Measurements from ENCODE around the gene FMC1. TPM values are rescaled to one million over a fixed set of nuclear protein-coding genes. Genes with fewer than 3 reads are reported as not detected.

FMC1 gene
- polyA plus RNA-seq, 1 donor (not counting 4 experiments of a cell fraction or from before 2014, with no cell fraction given): 7.8 TPM

DNA sequence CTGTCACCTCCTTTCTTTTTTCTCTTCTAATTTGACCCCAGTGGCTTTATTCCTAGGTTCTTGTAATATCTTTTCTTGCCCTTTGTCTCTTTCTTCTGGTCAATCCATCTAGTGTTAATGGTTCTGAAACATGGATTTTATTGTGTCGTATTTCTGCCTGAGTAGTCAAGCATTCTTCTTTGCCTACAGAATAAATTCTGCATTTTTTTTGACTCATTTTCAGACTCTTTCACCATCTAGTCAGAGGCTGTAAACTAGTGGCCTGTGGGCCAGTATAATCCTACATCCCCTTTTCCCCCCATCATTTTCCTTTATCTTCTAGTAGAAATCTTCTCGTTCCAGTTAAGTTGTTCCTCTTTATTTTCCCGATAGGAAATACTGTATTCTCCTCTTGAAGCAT, 48.0 kb downstream of the FMC1 start:
- peaks cover 14 to 15% of the 10 kb centered on the region in 2 experiments for H3K36me3 ChIP-seq (ENCODE audit: control insufficient read depth in 2 of 2, extremely low read depth in 1 of 2, insufficient read depth in 2 of 2, low read length in 2 of 2)
- no peak for FAIRE-seq

DNA sequence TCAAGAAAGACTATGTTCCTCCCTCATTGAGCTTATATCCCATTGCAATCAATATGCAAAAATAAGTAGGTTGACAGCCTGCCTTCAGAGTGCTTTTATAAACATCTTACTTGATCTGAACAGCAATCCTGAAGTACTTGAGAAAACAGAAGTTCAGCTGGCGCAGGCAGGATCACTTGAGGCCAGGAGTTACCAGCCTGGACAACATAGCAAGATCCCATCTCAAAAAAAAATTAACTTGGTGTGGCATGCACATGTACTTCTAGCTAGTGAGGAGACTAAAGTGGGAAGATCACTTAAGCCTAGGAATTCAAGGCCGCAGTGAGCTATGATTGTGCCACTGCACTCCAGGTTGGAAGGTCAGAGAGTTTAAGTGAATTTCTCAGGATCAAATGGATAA, 48.6 kb downstream of the FMC1 start:
- DNase-seq (ENCODE audit: low read depth, low spot score) (no peak), FAIRE-seq (no peak)
- no peak overlapping the region for H3K4me2 ChIP-seq (ENCODE audit: control insufficient read depth, extremely low read depth, insufficient read depth, low read depth, low read length)
- peaks cover 14 to 15% of the 10 kb centered on the region in 2 experiments for H3K36me3 ChIP-seq (ENCODE audit: control insufficient read depth in 2 of 2, extremely low read depth in 1 of 2, insufficient read depth in 2 of 2, low read length in 2 of 2)
- TF ChIP-seq, protein P1, sequence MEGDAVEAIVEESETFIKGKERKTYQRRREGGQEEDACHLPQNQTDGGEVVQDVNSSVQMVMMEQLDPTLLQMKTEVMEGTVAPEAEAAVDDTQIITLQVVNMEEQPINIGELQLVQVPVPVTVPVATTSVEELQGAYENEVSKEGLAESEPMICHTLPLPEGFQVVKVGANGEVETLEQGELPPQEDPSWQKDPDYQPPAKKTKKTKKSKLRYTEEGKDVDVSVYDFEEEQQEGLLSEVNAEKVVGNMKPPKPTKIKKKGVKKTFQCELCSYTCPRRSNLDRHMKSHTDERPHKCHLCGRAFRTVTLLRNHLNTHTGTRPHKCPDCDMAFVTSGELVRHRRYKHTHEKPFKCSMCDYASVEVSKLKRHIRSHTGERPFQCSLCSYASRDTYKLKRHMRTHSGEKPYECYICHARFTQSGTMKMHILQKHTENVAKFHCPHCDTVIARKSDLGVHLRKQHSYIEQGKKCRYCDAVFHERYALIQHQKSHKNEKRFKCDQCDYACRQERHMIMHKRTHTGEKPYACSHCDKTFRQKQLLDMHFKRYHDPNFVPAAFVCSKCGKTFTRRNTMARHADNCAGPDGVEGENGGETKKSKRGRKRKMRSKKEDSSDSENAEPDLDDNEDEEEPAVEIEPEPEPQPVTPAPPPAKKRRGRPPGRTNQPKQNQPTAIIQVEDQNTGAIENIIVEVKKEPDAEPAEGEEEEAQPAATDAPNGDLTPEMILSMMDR (optimal IDR thresholded peaks at IDR 0.05 in 1 of 3, IDR thresholded peaks at IDR 0.05 in 1 of 3, conservative IDR thresholded peaks at IDR 0.05 in 1 of 3; ENCODE audit: extremely low read depth in 1 of 3, insufficient read depth in 2 of 3, low read length in 3 of 3): no peak
- TF ChIP-seq EZH2 (IDR thresholded peaks at IDR 0.05; ENCODE audit: low read length): no peak
- no peak overlapping the region for H2AFZ ChIP-seq (ENCODE audit: control insufficient read depth, low read length)
- H3K79me2 ChIP-seq (ENCODE audit: control insufficient read depth, insufficient read depth, low read length): peaks cover 72% of the 10 kb centered on the region
- H3K4me1 ChIP-seq (ENCODE audit: control insufficient read depth, extremely low read depth, insufficient read depth, low read length): no peaks in the 10 kb centered on the region
- H3K9me3 ChIP-seq (ENCODE audit: control insufficient read depth, low read depth, low read length): no peaks in the 10 kb centered on the region
- no peaks in the 10 kb centered on the region for H3K27me3 ChIP-seq (ENCODE audit: control insufficient read depth, extremely low read depth, insufficient read depth, low read length)
- no peak overlapping the region for H3K27ac ChIP-seq (ENCODE audit: control insufficient read depth, insufficient read depth, low read length)
- no peaks in the 10 kb centered on the region for H3K9me1 ChIP-seq (ENCODE audit: control insufficient read depth, extremely low read depth, insufficient read depth, low read length)
- H3K9ac ChIP-seq (ENCODE audit: control insufficient read depth, extremely low read depth, insufficient read depth, low read length): no peak overlapping the region
- dilution Hi-C loops (cut with MboI; ENCODE audit: extremely low pct_ligation_motif_present, low sequenced_read_pairs): no loop called here
- H3K4me3 ChIP-seq (ENCODE audit: control insufficient read depth in 2 of 3, extremely low read depth in 1 of 3, insufficient read depth in 2 of 3, low read depth in 1 of 3, low read length in 3 of 3): no peak overlapping the region
- H4K20me1 ChIP-seq (ENCODE audit: control insufficient read depth, extremely low read depth, insufficient read depth, low read length): no peaks in the 10 kb centered on the region

More for the DNA sequence above, 48.0 kb downstream of the FMC1 start:
- Histone ChIP-seq H3K27me3 (ENCODE audit: control insufficient read depth, extremely low read depth, insufficient read depth, low read length) (no peaks in the 10 kb centered on the region), H3K9me3 (ENCODE audit: control insufficient read depth, low read depth, low read length) (no peaks in the 10 kb centered on the region), H2AFZ (ENCODE audit: control insufficient read depth, low read length) (no peak overlapping the region), H3K4me2 (ENCODE audit: control insufficient read depth, extremely low read depth, insufficient read depth, low read depth, low read length) (no peak overlapping the region), H3K9me1 (ENCODE audit: control insufficient read depth, extremely low read depth, insufficient read depth, low read length) (no peaks in the 10 kb centered on the region), H3K4me1 (ENCODE audit: control insufficient read depth, extremely low read depth, insufficient read depth, low read length) (no peaks in the 10 kb centered on the region), H3K79me2 (ENCODE audit: control insufficient read depth, insufficient read depth, low read length) (peaks cover 70% of the 10 kb centered on the region), H3K9ac (ENCODE audit: control insufficient read depth, extremely low read depth, insufficient read depth, low read length) (no peak overlapping the region), H4K20me1 (ENCODE audit: control insufficient read depth, extremely low read depth, insufficient read depth, low read length) (no peaks in the 10 kb centered on the region), H3K4me3 (ENCODE audit: control insufficient read depth in 2 of 3, extremely low read depth in 1 of 3, insufficient read depth in 2 of 3, low read depth in 1 of 3, low read length in 3 of 3) (no peak overlapping the region), H3K27ac (ENCODE audit: control insufficient read depth, insufficient read depth, low read length) (no peak overlapping the region)
- dilution Hi-C loops (cut with MboI; ENCODE audit: extremely low pct_ligation_motif_present, low sequenced_read_pairs): no loop called here
- DNase-seq (ENCODE audit: low read depth, low spot score): no peak
- no peak for TF ChIP-seq EZH2 (IDR thresholded peaks at IDR 0.05; ENCODE audit: low read length)
- TF ChIP-seq, protein P1 (optimal IDR thresholded peaks at IDR 0.05 in 1 of 3, IDR thresholded peaks at IDR 0.05 in 1 of 3, conservative IDR thresholded peaks at IDR 0.05 in 1 of 3; ENCODE audit: extremely low read depth in 1 of 3, insufficient read depth in 2 of 3, low read length in 3 of 3): no peak

All from keratinocyte (primary cell).